ENCODE results near the gene VPS11.

The VPS11 gene

DNA sequence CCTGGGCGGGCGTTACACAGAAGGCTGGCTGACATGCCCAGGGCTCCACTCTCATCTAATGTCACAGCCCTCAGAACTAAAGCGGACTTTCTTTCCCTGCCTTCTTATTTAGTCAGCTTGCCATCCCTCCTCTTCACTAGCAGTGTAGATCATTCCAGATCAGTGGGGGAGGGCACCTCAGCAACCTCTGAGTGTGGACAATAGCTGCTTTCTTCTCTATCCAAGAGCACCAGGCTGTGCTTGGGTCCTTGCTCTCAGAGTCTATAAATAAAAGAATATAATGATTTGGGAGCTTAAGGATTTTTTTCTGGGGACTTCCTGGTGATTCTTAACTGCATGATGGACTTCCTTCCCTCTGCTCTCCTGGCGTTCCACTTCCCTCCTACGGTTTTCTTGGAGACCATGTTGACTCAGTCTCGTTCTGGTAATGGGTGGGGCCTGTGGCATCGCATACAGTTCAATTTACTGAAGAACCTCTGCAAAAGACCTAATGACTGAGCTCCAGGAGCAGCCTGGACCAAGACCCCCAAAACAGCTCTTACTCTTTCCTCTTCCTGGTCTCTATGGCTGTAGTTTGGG, 14.2 kb downstream of the VPS11 start:
- no peak for DNase-seq (ENCODE audit: low spot score)

DNA sequence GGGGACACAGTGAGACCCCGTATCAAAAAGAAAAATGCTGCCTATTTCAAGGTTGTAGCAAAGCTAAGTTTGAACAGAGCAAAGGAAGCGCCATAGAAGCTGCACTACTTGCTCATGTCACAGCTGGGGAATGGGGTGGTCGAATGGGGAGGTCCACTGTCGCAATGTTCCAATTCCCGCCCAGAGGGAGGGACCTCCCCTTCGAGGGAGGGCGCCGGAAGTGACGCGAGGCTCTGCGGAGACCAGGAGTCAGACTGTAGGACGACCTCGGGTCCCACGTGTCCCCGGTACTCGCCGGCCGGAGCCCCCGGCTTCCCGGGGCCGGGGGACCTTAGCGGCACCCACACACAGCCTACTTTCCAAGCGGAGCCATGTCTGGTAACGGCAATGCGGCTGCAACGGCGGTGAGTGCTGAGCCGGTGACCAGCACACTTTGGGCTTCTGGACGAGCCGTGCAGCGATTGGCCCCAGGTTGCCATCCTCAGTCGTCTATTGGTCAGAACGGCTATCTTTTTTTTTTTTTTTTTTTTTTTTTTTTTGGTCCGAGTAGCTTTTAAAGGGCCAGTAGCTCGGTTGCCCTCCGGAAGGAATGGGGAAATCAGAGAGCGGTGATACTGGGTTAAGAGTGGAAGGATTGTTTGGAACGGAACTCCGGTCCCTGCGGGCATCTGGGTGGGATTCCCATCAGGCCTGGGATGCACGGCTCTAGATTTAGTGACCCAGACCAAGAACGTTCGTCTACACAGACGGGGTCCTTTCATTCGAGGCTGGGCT, 17.2 kb downstream of the VPS11 start, which contains the start of gene HMBS:
HMBS (plus strand) TSS at position 219 of the 774 bp plus-strand sequence; CDS start at position 372, 153 bp downstream.
- peak; percentile 93 for DNase-seq (ENCODE audit: low spot score)

DNA sequence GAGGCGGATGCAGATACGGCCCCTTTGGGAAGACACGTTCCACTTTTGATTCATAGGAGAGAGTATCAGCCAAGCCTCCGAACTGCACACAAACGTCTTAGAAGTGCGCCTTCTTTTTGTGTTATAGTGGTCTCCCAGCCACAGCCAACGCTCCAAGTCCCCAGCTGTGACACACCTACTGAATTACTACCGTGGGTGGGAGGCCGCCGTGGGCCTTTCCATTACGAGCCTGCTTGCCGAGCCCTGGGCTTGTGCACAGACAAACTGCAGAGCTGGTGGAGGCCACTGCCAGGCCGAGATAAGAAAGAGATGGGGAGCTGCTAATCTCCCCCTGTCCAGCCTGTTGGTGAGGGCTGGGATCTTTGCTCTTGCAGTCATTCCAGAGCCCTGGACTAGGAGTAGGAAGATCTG, 17.8 kb downstream of the VPS11 start:
- peak; percentile 37 for DNase-seq (ENCODE audit: low spot score)

DNA sequence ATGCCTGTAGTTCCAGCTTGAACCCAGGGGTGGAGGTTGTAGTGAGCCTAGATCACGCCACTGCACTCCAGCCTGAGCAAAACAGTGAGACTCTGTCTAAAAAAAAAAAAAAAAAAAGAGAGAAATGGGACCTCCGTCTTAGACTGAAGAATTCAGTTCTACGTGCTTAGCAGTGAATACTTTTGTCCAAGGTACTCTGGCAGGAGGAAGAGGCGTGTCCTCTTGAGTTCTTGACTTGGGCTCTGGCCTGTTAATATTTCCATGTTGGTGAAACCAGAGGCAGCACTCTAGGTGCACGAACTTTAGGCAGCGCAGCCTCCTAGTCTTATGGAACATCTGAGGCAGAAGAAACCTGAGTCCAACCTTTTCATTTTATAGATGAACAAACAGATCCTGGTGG, 19.5 kb downstream of the VPS11 start:
- DNase-seq (ENCODE audit: low spot score), result no peak

DNA sequence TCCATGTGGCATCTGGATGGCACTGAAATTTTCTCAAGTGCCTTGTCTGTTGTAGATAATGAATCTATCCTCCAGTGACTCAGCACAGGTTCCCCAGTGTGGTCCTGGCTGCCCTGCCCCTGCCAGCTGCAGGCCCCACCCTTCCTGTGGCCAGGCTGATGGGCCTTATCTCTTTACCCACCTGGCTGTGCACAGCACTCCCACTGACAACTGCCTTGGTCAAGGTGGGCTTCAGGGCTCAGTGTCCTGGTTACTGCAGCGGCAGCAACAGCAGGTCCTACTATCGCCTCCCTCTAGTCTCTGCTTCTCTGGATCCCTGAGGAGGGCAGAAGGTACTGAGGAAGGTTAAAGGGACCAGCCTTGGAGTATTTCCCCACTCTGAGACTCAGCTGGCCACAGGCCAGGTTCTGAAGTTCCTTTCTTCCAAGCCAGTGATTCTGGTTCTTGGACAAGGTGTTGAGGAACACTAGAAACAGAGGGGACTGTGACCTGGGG, 20.2 kb downstream of the VPS11 start:
- no peak for DNase-seq (ENCODE audit: low spot score)

DNA sequence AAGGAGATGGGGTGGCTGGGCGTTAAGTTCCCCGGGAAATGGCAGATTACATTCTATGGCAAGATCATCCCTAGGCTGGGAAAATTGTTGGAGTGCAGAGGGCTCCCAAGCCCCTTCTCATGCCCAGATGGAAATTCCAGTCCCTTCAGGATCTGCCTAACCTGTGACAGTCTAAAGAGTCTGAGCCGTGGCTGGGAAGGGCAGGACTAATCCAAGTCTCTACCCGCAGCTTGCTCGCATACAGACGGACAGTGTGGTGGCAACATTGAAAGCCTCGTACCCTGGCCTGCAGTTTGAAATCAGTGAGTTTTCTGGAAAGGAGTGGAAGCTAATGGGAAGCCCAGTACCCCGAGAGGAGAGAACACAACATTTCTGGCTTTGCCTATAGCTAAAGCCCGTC, 20.8 kb downstream of the VPS11 start:
- DNase-seq (ENCODE audit: low spot score), result no peak

DNA sequence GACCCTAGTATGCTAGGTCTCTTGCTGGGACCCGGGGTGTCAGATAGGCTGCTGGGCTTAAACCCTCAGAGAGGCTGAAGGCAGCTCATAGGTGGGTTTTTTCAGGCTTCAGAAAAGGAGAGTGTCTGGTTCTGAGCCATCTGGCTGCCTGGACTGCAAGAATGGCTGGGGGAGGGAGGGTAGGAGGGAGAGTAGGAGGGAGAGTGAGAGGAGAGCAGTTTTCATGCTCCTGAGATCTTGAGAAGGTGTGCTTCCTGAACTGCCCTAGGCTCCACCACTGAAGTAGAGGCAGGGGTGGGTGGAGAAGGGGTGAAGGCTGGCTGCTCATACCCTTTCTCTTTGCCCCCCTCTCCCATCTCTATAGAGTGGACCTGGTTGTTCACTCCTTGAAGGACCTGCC, 21.7 kb downstream of the VPS11 start:
- DNase-seq (ENCODE audit: low spot score), result no peak

DNA sequence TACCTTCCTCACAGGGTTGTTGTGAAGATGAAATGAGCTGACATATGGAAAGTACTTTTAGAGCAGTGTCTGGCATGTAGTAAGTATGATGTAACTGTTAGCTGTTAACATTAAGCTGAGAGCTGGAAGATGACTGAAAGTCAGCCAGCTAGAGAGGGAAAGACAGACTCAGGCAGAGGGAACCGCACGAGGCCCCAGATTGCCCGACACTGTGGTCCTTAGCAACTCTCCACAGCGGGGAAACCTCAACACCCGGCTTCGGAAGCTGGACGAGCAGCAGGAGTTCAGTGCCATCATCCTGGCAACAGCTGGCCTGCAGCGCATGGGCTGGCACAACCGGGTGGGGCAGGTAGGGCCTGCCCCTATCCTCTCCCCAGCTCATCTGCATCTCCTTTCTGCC, 23.6 kb downstream of the VPS11 start:
- DNase-seq (ENCODE audit: low spot score), result no peak

DNA sequence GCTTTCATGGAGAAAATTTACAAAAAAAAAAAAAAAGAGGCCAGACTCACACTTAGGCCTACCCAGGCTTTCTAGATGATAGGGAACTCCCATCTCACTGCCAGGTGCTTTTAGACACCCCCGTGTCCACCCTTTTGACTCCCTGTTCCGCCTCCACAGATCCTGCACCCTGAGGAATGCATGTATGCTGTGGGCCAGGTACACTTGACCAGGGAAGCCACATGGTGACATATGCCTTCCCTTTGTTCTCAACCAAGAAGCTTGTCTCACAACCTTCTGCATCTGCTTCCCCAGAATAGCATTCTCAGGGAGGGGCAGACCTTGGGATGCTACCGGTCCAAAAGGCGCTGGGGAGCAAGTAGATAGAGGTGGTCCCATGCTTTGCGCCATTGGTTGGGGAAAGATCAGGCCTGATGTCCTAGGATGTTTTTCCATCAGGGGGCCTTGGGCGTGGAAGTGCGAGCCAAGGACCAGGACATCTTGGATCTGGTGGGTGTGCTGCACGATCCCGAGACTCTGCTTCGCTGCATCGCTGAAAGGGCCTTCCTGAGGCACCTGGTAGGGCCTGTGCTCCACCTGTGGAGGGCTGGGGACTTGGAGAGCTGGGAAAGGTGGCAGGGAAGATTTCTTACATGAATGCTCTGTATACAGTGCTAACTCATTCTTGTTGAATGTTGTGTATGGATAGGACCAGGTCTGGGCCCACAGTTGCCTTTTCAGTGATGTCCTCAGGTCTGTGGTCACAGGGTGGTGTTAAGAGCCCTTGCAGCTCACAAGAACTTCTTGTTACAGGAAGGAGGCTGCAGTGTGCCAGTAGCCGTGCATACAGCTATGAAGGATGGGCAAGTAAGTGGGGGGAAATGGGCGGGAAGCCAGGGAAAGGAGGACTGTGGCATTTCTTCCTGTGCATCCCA, 24.6 kb downstream of the VPS11 start:
- no peak for DNase-seq (ENCODE audit: low spot score)

DNA sequence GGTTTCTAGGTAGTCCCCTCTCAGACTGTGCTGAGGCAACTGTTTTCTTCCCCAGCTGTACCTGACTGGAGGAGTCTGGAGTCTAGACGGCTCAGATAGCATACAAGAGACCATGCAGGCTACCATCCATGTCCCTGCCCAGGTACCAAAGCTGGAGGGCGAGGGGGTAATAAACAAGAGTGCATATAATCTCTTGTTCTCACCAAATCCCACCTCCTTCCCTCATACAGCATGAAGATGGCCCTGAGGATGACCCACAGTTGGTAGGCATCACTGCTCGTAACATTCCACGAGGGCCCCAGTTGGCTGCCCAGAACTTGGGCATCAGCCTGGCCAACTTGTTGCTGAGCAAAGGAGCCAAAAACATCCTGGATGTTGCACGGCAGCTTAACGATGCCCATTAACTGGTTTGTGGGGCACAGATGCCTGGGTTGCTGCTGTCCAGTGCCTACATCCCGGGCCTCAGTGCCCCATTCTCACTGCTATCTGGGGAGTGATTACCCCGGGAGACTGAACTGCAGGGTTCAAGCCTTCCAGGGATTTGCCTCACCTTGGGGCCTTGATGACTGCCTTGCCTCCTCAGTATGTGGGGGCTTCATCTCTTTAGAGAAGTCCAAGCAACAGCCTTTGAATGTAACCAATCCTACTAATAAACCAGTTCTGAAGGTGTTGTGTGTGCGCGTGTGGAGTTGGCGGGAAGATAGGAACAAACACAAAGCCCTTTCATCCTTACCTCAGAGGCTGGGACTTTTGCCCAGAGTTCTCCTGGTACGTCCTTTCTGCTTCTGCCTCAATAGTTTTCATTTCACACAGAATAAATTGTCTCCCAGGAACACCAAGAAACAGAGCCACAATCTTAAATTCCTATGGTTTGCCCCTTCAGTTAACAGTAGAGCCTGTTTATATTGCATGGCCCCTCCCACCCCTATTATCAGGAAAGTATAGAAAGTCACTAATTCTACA, 25.5 kb downstream of the VPS11 start:
- DNase-seq (ENCODE audit: low spot score), result no peak

DNA sequence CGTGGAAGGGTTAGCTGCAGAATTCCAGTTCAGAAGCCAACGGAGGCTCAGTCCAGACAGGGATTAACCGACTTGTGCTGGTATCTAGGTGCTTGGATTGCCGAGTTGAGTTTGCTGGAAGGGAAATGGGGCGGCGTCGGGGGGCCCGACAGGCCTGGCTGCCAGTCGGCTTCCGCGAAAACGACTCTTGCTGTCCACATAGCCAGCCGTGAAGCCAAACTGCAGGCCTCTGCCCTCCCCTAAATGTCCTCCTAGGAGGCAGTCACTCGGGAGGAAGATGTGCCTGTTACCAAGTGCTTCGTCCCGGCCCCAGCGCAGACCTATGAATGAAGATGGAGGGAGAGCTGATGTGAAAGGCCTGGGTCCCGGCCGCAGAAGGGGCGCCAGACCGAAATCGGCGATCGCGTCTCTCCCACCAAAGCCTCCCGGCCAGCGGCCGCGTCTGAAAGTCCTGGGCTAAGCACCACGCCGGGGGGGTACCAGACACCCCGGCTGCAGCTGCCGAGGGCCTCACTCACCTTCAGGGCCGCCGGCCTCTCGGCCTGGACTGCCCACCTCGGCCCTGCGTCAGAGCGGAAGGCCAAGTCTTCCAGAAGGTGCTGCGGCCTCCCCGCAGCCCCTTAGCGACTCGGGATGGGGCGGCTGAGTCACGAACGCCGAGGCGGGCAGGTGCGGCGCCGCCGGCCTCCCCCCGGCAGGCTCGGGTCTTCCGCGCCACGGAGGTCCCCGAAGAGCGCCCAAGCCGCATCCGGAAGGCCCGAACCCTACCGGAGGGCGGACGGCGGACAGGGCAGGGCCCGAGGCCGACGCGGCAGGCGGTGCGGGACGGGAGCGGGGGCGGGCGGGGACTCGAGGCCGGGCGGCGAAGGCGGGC, 26.6 kb downstream of the VPS11 start:
- no peak for DNase-seq (ENCODE audit: low spot score)

DNA sequence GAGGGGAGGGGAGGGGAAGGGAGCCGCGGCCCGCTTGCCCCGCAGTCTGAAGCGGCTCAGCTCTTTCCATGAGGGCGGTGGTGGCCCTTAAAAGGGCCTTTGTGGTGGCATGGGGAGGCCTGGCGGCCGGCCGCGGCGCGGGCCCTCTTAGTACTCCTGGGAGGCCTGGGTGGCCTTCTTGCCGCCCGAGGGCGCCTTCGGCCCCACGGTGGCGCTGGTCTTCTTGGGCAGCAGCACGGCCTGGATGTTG, 27.1 kb downstream of the VPS11 start:
- DNase-seq (ENCODE audit: low spot score), result peak; percentile 74

DNA sequence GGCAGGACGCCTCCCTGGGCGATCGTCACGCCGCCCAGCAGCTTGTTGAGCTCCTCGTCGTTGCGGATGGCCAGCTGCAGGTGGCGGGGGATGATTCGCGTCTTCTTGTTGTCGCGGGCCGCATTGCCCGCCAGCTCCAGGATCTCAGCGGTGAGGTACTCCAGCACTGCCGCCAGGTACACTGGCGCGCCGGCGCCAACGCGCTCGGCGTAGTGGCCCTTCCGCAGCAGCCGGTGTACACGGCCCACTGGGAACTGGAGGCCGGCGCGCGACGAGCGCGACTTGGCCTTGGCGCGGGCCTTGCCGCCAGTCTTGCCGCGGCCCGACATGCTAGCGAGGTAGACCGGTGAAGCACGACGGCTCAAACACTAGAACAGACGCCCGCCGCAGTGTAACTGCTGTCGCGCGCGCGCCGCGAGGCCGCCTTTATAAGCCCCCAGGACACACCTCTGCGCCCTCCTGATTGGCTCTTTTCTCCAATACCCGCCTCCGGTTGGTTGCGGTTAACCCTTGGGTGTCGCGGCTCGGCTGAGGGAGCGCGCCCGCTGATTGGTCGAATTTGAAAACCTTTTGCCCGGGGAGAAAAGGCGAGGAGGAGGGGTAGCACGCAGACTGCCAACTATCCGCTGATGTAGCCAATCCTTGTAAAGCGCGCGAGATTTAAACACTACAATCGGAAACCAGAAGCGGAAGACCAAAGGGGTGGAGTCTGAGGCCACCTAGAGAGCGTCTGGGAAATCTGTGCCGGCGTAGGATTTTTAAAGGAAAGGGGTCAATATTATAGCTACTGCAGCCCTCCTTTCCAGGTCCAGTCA, 27.7 kb downstream of the VPS11 start:
- peak; percentile 95 for DNase-seq (ENCODE audit: low spot score)

DNA sequence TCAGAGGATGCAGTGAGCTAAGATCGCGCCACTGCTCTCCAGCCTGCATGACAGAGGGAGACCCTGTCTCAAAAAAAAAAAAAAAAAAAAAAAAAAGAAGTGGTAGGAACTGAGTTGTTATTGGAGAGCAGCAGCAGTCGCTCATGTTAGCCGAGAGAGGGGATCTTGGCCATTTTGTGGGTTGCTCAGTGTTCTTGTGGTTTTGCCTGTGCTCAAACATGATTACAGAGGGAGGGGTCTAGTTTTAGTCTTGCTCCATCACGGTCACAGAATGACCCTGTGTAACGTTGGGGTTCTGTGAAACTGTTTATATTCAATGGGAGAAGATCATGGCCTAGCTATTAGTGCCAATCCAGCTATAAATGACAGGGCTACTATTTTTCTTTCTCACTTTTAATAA, 32.1 kb downstream of the VPS11 start:
- no peak for DNase-seq (ENCODE audit: low spot score)

DNA sequence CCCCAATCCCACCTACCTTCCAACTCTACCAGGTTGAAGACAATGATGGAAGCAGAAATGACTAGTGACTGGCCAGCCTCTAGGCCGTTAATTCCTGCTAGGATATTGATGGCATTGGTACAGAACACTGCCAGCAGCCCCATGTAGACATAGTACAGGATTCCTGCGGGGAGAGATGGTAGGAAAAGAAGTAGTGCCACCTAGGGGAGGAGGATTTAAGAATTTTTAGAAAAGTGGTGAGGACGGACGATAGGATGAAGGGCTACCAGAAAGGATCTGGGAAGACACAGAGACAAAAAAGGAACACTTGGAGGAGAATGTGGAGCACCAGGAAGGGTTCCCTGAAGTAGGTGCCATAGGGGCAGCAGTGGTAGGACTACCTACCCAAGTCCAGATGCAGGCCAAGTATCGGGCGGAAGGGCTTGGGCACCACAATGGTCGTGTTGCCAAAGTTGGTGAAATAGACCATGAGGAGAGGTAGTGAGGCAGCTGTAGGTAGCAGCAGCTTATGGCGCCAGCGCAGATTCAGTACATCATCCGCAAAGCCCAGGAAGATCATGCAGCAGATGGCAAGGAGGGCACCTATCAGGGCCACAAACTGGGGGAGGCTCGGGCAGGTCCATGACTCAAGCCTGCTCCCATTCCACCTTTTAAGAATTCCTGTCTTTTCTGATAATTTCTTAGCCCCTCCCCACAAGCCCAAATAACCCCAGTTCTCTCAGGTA, 32.8 kb downstream of the VPS11 start:
- no peak for DNase-seq (ENCODE audit: low spot score)

DNA sequence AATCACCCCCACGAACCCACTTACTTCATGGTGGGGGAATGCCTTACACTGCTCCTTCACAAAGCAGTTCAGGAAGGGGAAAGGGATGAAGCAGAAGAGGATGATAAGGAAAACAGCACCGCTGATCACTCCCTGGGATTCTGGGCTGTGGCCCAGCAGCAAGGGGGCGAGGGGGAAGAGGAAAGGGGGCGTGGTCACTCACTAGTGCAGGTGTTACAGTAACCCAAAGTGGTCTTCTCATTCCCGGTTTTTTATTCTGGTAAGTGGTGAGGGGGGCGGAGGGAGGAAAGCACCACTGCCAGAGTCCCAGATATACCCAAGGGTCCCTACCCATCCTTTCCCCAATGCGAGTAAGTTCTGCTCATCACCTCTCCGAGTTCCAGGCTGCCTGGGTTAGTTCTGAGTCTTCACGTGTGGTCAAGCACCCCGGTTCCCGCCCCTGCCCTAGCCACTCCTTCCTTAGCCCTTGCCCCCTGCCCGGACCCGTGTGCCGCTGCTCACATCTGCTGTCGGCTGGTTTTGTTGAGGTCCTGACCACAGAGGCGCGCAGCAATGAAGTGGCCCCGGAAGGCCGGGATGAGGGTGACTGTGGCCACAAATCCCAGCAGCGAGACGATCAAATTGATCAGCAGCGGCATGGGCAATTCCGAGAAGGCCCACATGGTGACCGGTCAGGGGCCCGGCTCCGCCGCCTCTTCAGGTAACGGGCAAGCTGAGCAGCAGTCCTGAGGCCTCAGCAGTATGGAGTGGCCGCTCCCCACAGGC, 33.6 kb downstream of the VPS11 start:
- no peak for DNase-seq (ENCODE audit: low spot score)

DNA sequence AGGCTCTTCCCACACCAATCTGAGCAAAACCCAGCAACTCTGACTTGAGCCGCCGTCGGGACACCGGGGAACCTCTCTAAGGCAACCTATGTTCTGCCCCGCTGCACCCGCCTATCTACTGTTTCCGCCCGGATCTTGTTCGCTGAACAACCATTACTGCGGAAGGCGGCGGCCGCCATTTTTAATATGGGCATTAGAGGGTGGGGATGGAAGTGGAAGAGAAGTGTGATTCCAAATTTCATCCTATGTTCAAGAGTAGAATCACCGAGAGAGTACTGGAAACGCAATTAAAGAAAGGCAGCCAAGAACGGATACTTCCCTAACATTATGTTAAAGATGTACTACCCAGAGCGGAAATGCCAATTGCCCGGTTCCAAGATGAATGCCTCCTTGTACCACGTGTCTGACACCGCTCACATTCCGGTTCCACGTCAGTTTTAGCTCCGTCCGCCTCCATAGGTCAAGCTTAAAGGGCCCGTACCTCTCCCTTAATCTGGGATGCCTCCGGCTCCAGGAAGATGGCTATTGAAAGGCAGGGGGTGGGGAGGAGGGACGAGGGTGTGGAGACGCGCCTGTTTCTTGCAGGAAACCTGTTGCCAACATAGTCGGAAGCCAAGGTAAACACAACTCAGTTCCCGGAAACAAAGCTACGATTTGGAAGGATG, 34.3 kb downstream of the VPS11 start, which contains the start of gene DPAGT1:
DPAGT1 (minus strand) TSS at position 95 of the 665 bp plus-strand sequence. CDS start 198 bp downstream, outside the sequence.
- peak; percentile 75 for DNase-seq (ENCODE audit: low spot score)

Measured in D341Med (cell line).